HG03575 (cell line): ENCODE measurements around the gene SLF1.
"Not testable (repeated sequence)": the region's sequence is repeated elsewhere in the genome, so short reads cannot be mapped to it uniquely, and the experiment has no call there.

ENCODE experiments used
- ATAC-seq: cut with Tn5 transposase; IDR thresholded peaks from one replicate; pipeline ENCODE4 v1.9.1; 2021; ENCODE audit not compliant: unreplicated experiment, insufficient number of reproducible peaks, low FRiP score; ENCODE audit errors: extremely low read depth

Gene SLF1

DNA sequence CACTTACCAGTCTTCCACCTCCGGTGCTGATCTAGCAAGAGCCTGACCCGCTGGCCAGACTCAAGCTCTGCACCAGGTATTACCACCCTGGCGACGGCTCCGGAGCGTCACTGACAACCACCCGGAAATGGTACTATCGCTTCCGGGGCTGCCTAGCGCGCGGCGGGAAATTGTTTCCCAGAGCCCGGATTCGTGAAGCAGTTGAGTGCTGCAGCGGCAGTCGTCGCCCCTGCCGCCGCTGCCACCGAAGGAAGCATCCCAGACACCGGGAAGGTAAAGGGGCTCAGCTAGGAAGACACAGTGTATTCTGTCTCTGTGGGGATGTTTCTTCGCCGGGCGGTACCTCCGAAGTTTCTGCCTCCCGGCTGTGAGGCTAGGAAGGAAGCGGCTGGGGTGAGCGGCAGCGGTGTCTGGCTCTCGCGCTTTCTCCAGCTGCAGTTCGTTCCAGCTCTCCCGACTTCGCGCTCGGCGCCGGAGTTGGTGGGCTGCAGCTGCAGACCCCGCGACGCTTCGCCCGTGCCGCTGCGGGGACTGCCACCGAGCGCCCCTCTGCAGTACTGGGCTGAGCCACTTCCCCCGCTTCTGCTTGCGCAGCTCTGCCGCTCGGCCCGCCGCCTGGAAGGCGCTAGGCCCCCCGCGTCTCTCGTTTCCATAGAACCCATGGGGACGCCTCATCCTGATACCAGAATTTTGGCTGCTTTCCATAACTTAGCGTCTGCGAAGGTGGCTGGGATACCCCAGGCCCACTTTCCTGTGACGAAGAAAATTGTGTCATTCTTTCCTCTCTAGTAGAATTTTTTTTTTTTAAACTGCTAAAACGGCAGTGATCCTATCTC lies at the start of gene SLF1, which contains the start of gene KIAA0825:
Gene SLF1 (plus strand): TSS at position 177 of the 836 bp plus-strand sequence. CDS start 10,142 bp downstream, outside the sequence.
Gene KIAA0825 (minus strand): TSS at position 112 of the 836 bp plus-strand sequence. CDS start 81,478 bp downstream, outside the sequence.
- peak; percentile 91 for ATAC-seq

DNA sequence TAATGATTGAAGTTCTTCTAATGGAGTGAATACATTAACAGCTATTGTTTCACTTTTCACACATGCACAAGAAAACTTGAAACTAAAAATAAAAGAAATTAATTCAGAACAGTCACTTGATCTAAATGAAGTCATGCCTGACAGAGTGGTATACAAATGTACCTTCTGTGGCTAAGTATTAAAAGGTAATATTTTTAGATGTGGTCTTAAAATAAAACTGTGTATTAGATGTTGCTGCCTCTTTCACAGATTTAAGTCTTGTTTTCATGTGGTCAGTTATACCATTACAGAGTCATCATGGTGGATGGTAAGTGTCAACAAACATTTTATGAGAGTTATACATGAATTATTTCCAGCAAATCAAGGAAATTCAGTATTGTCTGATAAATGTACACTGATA lies 47.1 kb upstream of the SLF1 start:
- ATAC-seq: no peak

DNA sequence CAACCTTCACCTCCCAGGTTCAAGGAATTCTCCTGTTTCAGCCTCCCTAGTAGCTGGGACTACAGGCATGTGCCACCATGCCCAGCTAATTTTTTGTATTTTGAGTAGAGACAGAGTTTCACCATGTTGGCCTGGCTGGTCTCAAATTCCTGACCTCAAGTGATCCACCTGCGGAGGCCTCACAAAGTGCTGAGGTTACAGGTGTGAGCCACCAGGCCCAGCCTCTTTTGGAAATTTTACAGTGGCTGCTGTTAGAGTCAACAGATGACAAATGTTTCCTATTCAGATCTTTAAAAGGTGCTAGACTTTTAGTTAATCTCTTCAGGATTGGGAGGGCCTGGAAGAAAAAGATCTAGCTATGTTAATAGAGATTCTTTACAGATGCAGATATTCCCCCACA lies 45.1 kb upstream of the SLF1 start:
- not testable (repeated sequence) for ATAC-seq

DNA sequence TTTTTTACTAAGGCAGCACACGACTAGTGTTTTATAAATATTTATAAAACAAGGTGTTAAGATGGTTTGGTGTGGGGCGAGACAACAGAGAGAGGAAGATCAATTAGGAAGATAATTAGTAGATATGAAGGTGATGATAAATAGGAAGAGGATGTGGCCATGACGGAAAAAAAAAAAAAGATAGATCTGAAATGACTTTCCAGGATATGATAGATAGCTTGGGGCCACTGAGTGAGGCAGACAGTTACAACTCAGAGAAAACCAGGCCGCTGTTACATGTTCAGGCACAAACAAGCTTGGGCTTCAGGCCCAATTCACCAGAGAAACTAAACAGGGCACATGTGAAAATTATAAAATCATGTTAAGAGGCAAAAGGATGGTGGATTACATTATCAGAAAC lies 43.3 kb upstream of the SLF1 start:
- ATAC-seq: no peak

DNA sequence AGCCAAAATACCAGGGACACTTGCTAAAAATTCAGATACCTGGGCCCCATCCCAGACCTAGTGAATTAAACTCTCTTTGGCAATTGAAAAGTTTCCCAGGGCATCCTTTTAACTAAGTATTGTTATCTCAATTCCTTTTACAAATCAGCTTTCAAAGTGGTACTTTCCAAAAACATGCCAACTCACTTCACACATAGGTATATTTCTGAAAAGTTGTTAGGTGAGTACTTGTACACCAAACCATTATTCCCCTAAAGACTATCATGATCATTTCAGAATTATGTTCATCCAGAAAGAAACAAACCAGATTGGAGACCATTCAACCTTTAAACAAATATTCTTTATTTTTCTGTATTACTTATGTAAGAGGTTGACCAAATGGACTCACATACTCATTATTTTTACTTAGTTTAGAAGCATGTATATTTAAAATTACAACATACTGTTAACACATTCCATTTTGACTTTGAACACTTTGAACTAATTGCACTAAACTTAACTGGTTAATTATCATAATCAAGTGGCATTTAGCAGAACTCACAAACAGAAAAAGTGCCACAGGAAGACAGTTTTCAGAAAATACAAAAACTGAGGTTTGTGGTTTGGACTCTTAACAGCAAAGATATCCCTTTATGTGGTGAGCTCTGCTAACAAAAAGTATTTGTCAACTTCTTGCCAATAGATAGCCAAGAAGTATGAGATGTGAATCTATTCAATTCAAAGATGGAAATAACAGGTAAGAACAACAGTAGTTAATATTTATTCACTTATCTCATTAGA lies 40.8 kb upstream of the SLF1 start:
- peak; percentile 42 for ATAC-seq

DNA sequence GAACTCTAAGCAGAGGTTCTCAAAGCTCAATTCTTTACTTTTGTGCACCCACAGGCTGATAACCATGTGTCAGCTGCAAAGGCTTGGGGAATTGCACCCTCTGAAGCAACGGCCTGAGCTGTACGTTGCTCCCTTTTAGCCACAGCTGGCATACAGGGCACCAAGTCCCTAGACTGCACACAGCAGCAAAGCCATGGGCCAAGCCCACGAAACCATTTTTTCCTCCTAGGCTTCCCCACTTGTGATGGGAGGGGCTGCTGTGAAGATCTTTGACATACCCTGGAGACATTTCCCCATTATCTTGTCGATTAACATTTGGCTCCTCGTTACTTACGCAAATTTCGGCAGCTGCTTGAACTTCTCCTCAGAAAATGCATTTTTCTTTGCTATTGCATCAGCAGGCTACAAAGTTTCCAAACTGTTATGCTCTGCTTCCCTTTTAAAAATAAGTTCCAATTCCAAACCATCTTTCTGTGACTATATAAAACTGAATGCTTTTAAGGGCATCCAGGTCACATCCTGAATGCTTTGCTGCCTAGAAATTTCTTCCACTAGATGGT lies 23.1 kb upstream of the SLF1 start:
- ATAC-seq: no peak

DNA sequence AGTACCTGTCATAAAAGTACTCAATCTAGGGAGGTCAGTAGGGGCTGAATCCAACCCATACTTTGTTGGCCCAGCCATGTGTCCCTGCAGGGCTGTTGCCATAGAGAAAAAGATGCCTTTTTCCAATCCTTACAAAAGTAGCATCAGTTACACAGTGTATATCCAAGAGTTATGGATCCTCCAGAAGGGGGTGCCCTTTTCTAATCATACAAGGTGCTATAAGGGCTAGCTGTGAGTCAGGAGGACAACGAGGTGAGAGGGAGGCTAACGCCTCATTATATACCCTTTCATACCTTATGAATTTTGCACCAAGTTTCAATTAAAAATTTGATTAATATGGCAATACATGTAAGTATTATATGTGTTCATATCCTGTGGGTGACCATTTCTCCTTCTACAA lies 4.9 kb upstream of the SLF1 start:
- ATAC-seq: no peak

DNA sequence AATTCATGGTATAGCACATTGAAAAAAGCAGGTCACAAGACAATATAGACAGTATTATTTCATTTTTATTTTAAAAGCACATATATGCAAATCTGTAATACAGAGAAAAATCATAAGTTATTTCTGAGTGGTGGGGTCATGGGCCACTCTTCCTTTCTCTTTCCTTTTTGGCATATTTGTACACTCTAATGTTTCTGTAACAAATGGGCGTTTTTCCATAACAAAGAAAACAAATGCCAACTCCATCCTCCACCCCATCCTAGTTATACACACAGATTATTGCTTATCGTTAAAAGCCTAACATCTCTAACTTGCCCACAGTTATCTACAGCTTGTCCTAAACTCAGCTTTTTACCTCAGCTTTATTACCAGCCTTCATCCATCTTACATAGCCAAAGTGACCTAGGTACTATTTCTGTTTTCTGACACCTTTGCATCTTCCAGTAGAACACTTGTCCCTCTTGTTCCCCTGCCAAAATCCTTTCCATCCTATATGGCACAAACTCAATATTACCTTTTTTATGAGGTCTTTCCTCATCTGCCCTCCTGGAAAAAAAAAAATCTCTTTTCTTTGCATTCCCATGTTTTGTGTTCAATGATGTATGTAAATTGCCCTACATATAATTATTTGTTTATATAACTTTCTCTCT lies 4.2 kb upstream of the SLF1 start:
- ATAC-seq: no peak

DNA sequence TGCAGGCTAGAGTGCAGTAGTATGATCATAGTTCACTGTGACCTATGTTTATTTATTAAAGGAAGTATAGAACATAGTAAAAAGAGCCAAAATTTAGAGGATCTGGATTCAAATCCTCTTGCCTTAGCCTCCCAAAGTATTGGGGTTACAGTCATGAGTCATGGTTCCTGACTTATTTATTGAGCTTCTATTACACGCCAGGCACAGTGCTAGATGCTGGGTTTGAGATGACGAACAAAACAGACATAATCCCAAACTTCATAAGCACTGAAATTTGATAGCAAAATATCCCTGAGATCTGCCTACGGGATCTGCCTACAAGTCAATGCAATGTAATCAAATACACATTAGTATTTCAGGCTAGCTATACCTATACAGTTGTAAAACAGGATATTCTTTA lies 2.6 kb upstream of the SLF1 start:
- no peak for ATAC-seq

DNA sequence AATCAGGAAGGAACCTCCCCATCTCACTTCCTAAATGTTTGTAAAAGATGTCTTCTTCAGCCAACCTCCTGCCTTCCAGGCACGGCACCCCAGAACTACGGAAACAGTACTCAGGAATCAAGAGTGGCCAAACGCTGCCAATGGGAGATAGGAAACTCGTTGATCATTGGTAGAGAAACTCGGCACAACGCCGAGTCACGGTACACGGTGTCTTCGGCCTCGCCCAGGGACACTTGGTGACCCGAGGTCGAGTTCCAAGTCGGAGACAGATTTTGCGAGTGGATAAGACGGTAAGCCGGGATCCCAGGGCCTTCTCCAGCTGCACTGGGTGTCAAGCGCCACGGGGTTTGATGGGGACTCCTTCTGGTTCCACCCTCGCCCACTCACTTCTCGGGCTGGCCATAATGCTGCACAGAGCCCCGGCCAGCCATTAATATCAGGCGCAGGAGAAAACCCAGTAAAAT lies 408 bp upstream of the SLF1 start:
- ATAC-seq: peak; percentile 4

DNA sequence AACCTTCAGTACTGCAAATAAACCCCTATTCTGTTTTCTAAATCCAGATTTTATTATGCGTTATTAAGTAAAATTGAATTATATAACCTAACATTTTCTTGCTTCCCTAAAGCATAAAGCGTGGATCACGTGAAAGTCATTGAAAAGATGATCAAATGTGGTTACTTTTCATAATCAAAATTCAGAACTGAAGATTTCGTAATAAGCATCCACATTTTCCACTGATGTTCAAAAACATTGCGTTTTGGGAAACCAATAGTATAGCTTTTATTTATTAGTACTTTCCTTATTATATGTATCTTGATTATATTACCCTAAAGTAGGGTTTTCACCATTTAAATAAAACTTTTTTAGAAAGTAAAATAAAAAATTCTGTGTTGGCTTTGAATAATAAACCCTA lies 1.8 kb downstream of the SLF1 start:
- no peak for ATAC-seq

DNA sequence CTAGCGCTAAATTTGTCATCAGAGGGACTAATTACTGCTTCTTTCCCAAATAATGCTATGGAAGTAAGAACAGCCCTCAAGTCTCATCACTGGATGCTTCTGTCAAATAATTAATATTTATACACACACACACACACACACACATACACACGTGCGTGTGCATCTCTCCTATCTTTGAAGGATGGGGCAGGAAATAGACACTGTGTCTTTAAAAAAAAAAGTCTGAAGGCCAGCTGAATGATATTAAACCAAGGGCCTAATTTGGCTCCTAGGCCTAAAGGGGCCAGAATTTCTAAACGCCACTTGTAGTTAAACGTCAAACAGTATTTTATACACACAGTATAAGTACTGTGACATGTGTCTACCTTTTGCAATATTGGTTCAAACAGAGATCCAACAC lies 3.3 kb downstream of the SLF1 start:
- ATAC-seq: no peak

DNA sequence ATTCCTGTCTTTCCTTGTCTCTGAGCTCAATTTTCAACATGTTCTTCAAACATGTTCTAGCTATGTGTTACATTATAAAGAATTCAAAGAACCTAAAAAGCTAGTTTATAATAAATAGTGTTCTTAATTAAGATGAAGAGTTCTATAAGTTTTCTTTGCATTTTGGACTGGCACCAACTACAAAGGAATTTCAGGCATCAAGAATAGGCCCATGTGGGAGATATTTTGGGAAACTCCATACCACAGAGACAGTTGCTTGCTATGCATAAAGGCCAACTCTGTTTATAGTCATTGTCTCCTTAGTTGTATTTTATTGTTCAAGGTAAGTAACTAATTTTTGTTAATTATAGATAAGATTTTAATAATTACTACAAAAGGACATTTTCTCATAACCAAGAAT lies 4.5 kb downstream of the SLF1 start:
- ATAC-seq: no peak

DNA sequence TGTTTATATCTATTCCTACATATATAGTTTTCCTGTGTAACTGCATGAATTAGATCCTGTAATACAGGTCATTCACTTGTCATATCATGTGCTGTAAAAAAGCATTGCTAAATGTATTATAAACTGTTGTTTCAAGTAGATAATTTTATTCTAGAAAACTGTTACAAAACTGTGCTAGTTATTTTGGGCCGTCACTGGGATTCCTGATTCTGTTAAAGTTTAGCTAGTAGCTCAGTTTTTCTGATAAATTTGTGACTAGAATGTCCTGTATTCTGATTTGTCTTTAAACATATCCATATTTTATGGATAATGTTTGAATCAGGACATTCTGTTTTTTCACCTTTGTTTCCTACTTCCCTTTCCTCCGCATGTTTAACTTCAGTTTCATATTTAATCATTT lies 5.4 kb downstream of the SLF1 start:
- no peak for ATAC-seq

DNA sequence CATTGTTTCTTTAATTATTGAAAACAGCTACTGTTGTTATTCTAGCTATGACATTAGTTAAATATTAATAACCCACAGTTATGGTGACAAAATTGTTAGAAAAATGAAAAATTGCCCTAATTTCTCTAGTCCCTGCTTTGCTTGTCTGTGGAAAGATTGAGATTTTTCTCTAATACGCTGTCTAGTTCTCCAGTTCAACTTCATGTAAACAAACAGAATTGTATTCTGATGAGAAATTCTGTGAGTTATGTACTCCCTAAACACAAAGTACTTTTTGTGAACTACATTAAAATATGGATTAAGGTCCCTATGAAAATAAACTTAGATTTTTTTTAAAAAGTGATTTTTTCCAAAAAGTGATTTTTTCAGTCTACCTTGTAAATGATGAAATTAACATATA lies 8.7 kb downstream of the SLF1 start:
- ATAC-seq: no peak

DNA sequence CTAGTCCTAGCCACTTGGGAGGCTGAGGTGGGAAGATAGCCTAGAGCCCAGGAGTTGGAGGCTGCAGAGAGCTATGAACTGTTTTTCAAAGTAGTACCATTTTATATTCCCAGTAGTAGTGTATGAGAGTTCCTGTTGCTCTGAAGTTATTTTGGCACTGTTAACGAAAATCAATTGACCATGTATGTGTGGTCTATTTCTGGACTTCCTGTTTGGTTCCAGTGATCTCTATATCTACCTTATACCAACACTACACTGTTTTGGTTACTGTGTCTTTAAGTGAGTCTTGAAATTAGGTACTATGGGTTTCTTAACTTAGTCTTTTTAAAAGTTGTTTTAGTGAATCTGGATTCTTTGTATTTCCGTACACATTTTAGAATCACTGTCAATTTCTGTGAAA lies 13.6 kb downstream of the SLF1 start:
- ATAC-seq: peak; percentile 98

DNA sequence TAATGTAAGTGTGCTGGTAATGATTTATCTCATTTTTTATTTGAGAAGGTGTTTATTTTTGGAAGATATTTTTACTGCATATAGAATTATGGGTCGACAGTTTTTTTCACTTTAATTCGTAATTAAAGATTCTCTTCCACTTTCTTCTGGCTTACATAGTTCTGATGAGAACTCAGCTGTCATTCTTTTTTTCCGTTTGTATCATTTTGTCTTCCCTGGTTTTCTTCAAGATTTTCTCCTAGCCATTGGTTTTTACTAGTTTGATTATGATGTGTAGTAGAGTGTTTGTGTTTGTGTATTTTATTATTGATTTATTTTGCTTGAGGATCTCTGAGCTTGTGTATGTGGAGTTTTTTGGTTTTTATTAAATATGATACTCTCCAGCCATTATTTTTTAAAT lies 21.7 kb downstream of the SLF1 start:
- ATAC-seq: no peak

DNA sequence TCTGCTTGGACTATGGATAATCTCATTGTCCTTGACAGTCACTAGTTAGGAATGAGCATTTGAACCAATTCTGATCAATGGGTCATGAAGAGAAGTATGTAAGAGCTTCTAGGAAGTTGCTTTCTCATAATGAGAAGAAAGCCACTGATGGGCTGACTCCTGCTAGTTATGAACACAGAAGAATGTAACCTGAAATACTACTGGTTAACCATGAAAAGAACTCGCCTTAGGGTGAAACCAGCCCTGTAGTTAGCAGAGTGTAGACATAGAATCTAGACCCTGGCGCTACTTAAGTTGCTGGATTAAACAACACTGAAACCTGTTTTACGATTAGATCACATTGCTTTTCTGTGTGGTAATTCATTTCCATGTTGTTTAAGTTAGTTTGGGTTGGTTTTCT lies 26.6 kb downstream of the SLF1 start:
- no peak for ATAC-seq

DNA sequence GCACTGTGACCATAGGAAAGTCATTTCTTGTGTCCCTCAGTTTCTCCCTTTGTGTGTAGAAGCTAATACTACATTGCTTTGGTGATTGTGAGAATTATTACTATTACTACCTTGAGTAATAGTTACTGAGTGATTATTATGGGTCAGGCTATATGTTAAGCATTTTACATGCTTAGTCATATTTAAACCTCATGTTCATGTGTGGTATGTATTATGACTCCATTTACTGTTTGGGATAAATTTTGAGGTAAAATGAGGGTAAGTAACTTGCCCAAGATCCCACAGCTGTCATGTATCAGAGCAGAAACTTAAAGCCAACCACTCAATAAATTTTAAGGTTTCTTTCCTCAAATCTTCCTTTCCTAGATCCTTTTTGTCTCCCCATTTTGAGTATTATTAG lies 28.3 kb downstream of the SLF1 start:
- no peak for ATAC-seq
